Measurements from ENCODE around the gene OR1I1. TPM values are rescaled to one million over a fixed set of nuclear protein-coding genes. Genes with fewer than 3 reads are reported as not detected.

Gene OR1I1
- total RNA-seq, 1 experiment from 2014 or later, result not detected

Other genes starting within 250 kb of the OR1I1 start
- not detected in 2 replicates for gene OR7A5, start 247.0 kb upstream of the OR1I1 start, total RNA-seq (2014; rRNA removed; shearing (Covaris generic))
- not detected in 2 replicates for gene OR7C1, start 247.0 kb upstream of the OR1I1 start, total RNA-seq (2014; rRNA removed; shearing (Covaris generic))
- not detected in 2 replicates for gene OR7A10, start 233.3 kb upstream of the OR1I1 start, total RNA-seq (2014; rRNA removed; shearing (Covaris generic))
- not detected in 2 replicates for gene OR7A17, start 196.1 kb upstream of the OR1I1 start, total RNA-seq (2014; rRNA removed; shearing (Covaris generic))
- gene OR7C2, start 140.7 kb upstream of the OR1I1 start, total RNA-seq (2014; rRNA removed; shearing (Covaris generic)), result not detected in 2 replicates
- gene SLC1A6, start 102.3 kb upstream of the OR1I1 start, total RNA-seq (2014; rRNA removed; shearing (Covaris generic)), result 1.4 TPM in 1 of 2 replicates, not detected in the other
- not detected in 2 replicates for gene CASP14, start 32.7 kb upstream of the OR1I1 start, total RNA-seq (2014; rRNA removed; shearing (Covaris generic))
- gene SYDE1, start 25.2 kb downstream of the OR1I1 start, total RNA-seq (2014; rRNA removed; shearing (Covaris generic)), result 33.0 and 38.6 TPM in 2 replicates
- 0.97 and 1.0 TPM in 2 replicates for gene NOTCH3, start 118.8 kb downstream of the OR1I1 start, total RNA-seq (2014; rRNA removed; shearing (Covaris generic))
- gene EPHX3, start 150.2 kb downstream of the OR1I1 start, total RNA-seq (2014; rRNA removed; shearing (Covaris generic)), result 0.11 TPM in 1 of 2 replicates, not detected in the other